Pancreas (tissue), 10 donors: Measurements from ENCODE around the gene COX19. TPM values are rescaled to one million over a fixed set of nuclear protein-coding genes. Genes with fewer than 3 reads are reported as not detected.
A peak's percentile ranks its signal among the peaks of the same experiment; 100 is the strongest.

Source experiments
- ATAC-seq, 4 donors: fragments of 200-7000 bp; cut with Tn5 transposase; one replicate each; pipeline versions ENCODE4 v1.8.0 to v1.9.1; 2020; ENCODE audit warnings: mild to moderate bottlenecking in 4 of 4, moderate library complexity in 4 of 4
- DNase-seq, 6 donors: peaks; one replicate each; pipeline ENCODE4 v3.0.0-alpha.2; 2020
- FAIRE-seq: peaks from 2 replicates; lab custom pipeline; 2012; peaks lifted over from hg19 to GRCh38; lab: Jason Lieb, UNC
- H3K27ac ChIP-seq, 4 donors: fragments of 200-600 bp; sonication (generic); 1 replicate in 3 of 4; 2 replicates in 1 of 4; pipeline versions ENCODE4 v1.5.0 to v1.8.0; 2020
- H3K27me3 ChIP-seq, 4 donors: fragments of 200-600 bp; one replicate each; pipeline ENCODE4 v1.8.0; 2021
- H3K36me3 ChIP-seq, 3 donors: fragments of 200-600 bp; sonication (generic) in 1 of 3; one replicate each; pipeline versions ENCODE4 v1.5.0 to v1.8.0; 2020 to 2021
- H3K4me1 ChIP-seq, 3 donors: fragments of 200-600 bp; one replicate each; pipeline ENCODE4 v1.8.0; 2021
- H3K4me3 ChIP-seq, 4 donors: fragments of 200-600 bp; sonication (generic) in 2 of 4; one replicate each; pipeline versions ENCODE4 v1.5.0 to v1.8.0; 2020 to 2021
- H3K9me3 ChIP-seq, 4 donors: fragments of 200-600 bp; one replicate each; pipeline ENCODE4 v1.8.0; 2021
- CTCF ChIP-seq, 4 donors: fragments of 200-600 bp; sonication (generic) in 3 of 4; IDR thresholded peaks; one replicate each; pipeline versions ENCODE4 v1.5.0 to v1.8.0; 2021; ENCODE audit warnings: antibody characterized with exemption in 4 of 4
- WGBS, 2 donors: extraction: QIAGEN DNeasy Blood & Tissue Kit; methylation state at CpG; one replicate each; pipeline ENCODE4 v1.1.7; 2013; 5-methylcytosine and 5-hydroxymethylcytosine counted together
- intact Hi-C, 3 donors: fragments of 100-400 bp; cut with DNase I; formaldehyde crosslinking; loops; one replicate each; pipeline versions ENCODE4 v1.11.1 to v1.14.2; 2022
- polyA plus RNA-seq, 2 donors: library from polyadenylated mRNA; stranded (reverse); fragments of 200-250 nt; gene quantifications; one replicate each; pipeline ENCODE4 v1.2.3, GENCODE V29; 2013
- total RNA-seq, 6 donors: library from RNA; stranded (reverse); fragmentation: NEBNext Ultra II Directional in 4 of 6; extraction: Animal tissue kit (Norgen Biotek cat#: 25700) in 4 of 6; gene quantifications; one replicate each; pipeline versions ENCODE4 v1.2.1 to v1.2.4, GENCODE V29; 2021 to 2023
- donor health status: healthy with polysubstance abuse.
- donor health status: DM: no; HTN: no; CAD: no; lungs with moderate emphysema.
- donor health status: DM: no; HTN: no; CAD: no.
- donor health status: control.
- donor health status: control.
- donor health status: Bipolar disorder and iron deficiency.
- donor health status: DM: yes; HTN: yes; CAD: no.
- donor health status: DM: no; HTN: no; CAD: no.
- donor health status: DM: no; HTN: no; CAD: no.
- donor health status: DM: yes; HTN: yes; CAD: no.

Gene COX19
- 1 to 10 TPM; 4.2 to 8.6 (median 6.0) TPM for total RNA-seq
- polyA plus RNA-seq: 1 to 10 TPM; 7.5 to 9.1 TPM

GRCh38 chr7:974820-975681, at the start of gene COX19:
TSS of gene COX19 (minus strand) at chr7:975549. CDS start at chr7:975509, 40 bp downstream.
- Histone ChIP-seq H3K27me3 (no peaks in the 10 kb centered on the region), H3K4me1 (peaks cover 43 to 51% (median 50%) of the 10 kb centered on the region in 3 donors), H3K27ac (peak within 1 kb of the TSS; percentile 93 to 99 (median 98)), H3K36me3 (peaks cover 0 to 8% (median 4%) of the 10 kb centered on the region in 3 donors), H3K9me3 (no peaks in the 10 kb centered on the region), H3K4me3 (peak within 1 kb of the TSS; percentile 97 to 100 (median 100))
- WGBS, 2 donors: 0% methylated on average over 68 to 78 of the region's 78 CpGs
- FAIRE-seq (no peak), DNase-seq (peak; percentile 88 to 97 (median 92)), ATAC-seq (peak; percentile 82 to 92 (median 90))
- intact Hi-C loops: no loop called here
- no peak for TF ChIP-seq CTCF (IDR thresholded peaks at IDR 0.05)

- Histone ChIP-seq H3K27ac (no peak overlapping the region), H3K4me3 (no peak overlapping the region), H3K27me3 (no peaks in the 10 kb centered on the region), H3K9me3 (no peaks in the 10 kb centered on the region), H3K4me1 (peaks cover 5 to 20% (median 17%) of the 10 kb centered on the region in 3 donors), H3K36me3 (no peaks in the 10 kb centered on the region)
- DNase-seq (peak in 2 of 6 donors; percentile 23 to 38), FAIRE-seq (no peak), ATAC-seq (no peak)
- no peak for TF ChIP-seq CTCF (IDR thresholded peaks at IDR 0.05)
- 79 to 82% methylated on average over 15 of the region's 15 CpGs for WGBS, 2 donors
- intact Hi-C loops: no loop called here
Observed at GRCh38 chr7:1024331-1024841, 49.0 kb upstream of the COX19 start.

GRCh38 chr7:1022801-1023465, 47.6 kb upstream of the COX19 start:
- 92 to 95% methylated on average over 44 to 45 of the region's 45 CpGs for WGBS, 2 donors
- intact Hi-C loops: no loop called here
- Histone ChIP-seq H3K27ac (no peak overlapping the region), H3K27me3 (no peaks in the 10 kb centered on the region), H3K4me1 (peaks cover 0 to 15% (median 13%) of the 10 kb centered on the region in 3 donors), H3K36me3 (no peaks in the 10 kb centered on the region), H3K4me3 (no peak overlapping the region), H3K9me3 (no peaks in the 10 kb centered on the region)
- no peak for ATAC-seq
- no peak for FAIRE-seq
- DNase-seq: peak in 2 of 6 donors; percentile 31 to 62
- no peak for TF ChIP-seq CTCF (IDR thresholded peaks at IDR 0.05)

- H3K27ac ChIP-seq: no peak overlapping the region
- intact Hi-C loops: no loop called here
- peaks cover 0 to 15% (median 13%) of the 10 kb centered on the region in 3 donors for H3K4me1 ChIP-seq
- no peaks in the 10 kb centered on the region for H3K27me3 ChIP-seq
- ATAC-seq: no peak
- 91 to 95% methylated on average over 17 of the region's 17 CpGs for whole genome bisulfite sequencing, 2 donors
- no peak overlapping the region for H3K4me3 ChIP-seq
- H3K9me3 ChIP-seq: no peaks in the 10 kb centered on the region
- no peak for FAIRE-seq
- no peaks in the 10 kb centered on the region for H3K36me3 ChIP-seq
- DNase-seq: peak in 1 of 6 donors; percentile 23
- no peak for TF ChIP-seq CTCF (IDR thresholded peaks at IDR 0.05)
Observed at GRCh38 chr7:1022356-1022755, 47.0 kb upstream of the COX19 start.
